Subcutaneous adipose tissue (tissue), 4 donors: ENCODE data around the gene PDXK. TPM values are rescaled to one million over a fixed set of nuclear protein-coding genes. Genes with fewer than 3 reads are reported as not detected.

ENCODE experiments used
- CTCF ChIP-seq: fragments of 450-650 bp; IDR thresholded peaks from one replicate; pipeline ENCODE4 v1.5.1; 2016; ENCODE audit warnings: low read depth, mild to moderate bottlenecking, control low read depth, antibody characterized with exemption, moderate library complexity
- small RNA-seq: library from RNA; depleted of rRNA; stranded (forward); fragments of <200 nt; gene quantifications from one replicate; pipeline ENCODE3, GENCODE V24; 2016
- total RNA-seq, 4 donors: library from RNA; depleted of rRNA; stranded (reverse); fragments of >200 nt; gene quantifications; one replicate each; pipeline ENCODE4 v1.1.0, GENCODE V29; 2016

PDXK gene
- total RNA-seq, 4 donors from 2014 or later = 63.6 to 261 (median 72.6) TPM

DNA sequence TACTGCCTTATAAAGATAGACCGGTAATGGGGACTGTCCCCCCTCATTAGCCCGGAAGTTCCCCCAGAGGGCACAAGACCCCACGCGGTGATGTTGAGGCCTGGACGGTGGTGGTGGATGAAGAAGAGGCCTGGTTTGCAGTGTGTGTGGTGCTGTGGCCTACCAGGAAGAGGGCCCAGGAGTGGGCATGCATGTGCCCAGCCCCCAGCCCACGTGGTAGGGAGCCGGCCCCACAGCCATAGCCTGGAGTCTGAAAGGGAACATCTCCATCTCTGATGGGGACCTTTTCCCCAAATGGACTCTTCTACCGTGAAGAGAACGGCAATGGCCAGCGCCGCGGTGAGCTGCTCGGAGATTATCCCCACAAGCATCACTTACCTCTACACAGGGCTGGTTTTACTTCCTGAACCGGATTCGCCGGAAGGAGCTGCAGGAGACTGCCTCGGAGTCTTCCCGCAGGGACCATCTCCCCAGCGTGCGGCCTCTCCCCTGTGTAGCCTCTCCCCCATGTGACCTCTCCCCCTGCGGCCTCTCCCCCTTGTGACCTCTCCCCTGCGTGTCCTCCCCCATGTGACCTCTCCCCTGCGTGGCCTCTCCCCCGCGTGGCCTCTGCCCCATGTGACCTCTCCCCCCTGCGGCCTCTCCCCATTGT lies 91.0 kb downstream of the PDXK start:
- TF ChIP-seq CTCF = no peak

DNA sequence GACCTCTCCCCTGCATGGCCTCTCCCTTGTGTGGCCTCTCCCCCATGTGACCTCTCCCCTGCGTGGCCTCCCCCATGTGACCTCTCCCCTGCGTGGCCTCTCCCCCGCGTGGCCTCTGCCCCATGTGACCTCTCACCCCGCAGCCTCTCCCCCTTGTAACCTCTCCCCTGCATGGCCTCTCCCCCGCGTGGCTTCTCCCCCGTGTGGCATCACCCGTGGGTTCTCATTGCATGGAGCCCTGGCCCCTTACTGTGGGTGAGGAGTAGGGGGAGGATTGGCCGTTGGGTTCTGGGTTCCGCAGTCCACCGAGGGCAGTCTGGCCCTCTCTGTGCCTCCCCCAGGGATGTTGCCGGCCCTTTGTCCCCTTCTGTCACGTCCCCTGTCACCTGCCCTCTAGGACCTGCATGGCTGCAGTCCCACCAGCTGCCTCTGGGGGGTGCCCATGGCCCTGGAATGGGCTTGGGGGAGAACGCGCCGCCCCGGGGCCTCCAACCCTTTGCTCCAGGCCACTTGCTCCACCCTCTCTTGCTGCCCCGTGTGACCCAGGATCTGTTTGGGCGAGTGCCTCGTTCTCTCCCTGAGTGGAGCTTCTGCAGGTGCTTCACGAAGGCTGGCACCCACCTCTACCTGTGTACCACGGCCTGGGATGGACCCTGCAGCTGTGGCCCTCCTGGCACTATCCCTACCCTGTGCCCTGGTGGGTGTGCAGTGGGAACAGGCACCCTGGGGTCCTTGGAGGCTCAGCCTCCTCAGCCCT lies 91.8 kb downstream of the PDXK start:
- no peak for TF ChIP-seq CTCF

DNA sequence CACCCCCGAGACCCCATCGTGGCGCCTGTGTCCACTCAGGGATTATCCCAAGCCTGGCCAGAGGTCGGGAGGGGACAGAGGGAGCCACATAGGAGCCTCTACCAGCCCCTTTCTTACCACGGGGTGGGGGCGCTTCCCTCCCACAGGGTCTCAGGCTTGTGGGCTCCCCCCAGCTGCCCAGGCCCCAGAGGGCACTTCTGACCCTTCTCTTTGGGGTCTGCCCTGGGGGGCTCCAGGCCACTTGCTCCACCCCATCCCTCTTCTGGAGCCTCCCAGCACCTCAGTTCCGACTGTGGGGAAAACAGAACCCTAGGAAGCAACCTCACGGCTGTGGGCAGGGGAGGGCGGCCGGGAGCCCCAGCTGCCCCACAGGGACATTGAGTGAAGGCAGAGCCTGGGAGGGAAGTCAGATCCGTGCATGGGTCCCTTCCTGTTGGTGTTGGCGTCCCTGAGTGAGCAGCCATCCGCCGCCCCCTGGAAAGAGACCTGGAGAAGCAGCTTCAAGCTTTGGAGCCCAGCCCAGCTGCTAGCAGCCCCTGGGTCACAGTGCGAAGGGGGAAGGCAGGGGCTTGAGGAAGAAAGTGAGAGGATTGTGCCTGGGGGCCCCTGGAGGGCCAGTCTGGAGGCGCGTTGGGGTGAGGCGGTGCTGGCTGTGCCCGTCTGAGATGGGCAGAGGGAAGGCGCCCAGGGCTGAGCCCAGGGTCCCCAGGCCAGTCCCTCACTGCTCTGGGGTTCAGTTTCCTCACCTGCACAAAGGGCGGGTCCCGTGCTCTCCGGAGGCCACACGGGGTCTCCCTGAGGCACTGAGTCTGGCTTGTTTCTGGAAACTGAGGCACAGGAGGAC lies 92.6 kb downstream of the PDXK start:
- no peak for TF ChIP-seq CTCF

Small RNA genes within 50 kb of the gene (small RNA-seq; reads per million reads assigned to genes)
- gene AP001052.1 = not detected

Other genes starting within 250 kb of the PDXK start
- gene HSF2BP, start 59.6 kb upstream of the PDXK start, total RNA-seq = under 1 TPM in 3 of 4 donors, not detected in 1; 0.34 to 0.94 (median 0.44) TPM
- 10 to 100 TPM; 14.8 to 20.2 (median 17.2) TPM for gene RRP1B, start 59.6 kb upstream of the PDXK start, total RNA-seq
- gene CSTB, start 57.2 kb downstream of the PDXK start, total RNA-seq = 10 to 100 TPM; 14.5 to 61.4 (median 34.9) TPM
- gene RRP1, start 70.4 kb downstream of the PDXK start, total RNA-seq = 10 to 100 TPM in 3 of 4 donors, 1 to 10 TPM in 1; 8.2 to 21.4 (median 17.0) TPM
- gene AGPAT3, start 146.1 kb downstream of the PDXK start, total RNA-seq = 10 to 100 TPM; 29.7 to 66.5 (median 33.8) TPM